PC-9 (cell line): ENCODE results near the gene ZNF440. TPM values are rescaled to one million over a fixed set of nuclear protein-coding genes. Genes with fewer than 3 reads are reported as not detected.
"Not testable (repeated sequence)": the region's sequence is repeated elsewhere in the genome, so short reads cannot be mapped to it uniquely, and the experiment has no call there.

Experiments used
- BruUV-seq: library from RNA; stranded (reverse); fragments of 400-500 nt; replicated peaks from 2 replicates; lab custom pipeline; 2021; lab: Mats Ljungman, UMichigan
- CTCF ChIA-PET: fragments of 300-600 bp; sonication (Branson Sonifier 250); formaldehyde crosslinking; loops from one replicate; lab custom pipeline; 2022; ENCODE audit warnings: antibody characterized with exemption; lab: Charles Lee
- POLR2A ChIA-PET: fragments of 300-600 bp; sonication (Branson Sonifier 250); formaldehyde crosslinking; loops from one replicate; lab custom pipeline; 2022; ENCODE audit warnings: antibody characterized with exemption; ENCODE audit not compliant: unreplicated experiment; lab: Charles Lee
- DNase-seq, 2 experiments: peaks; one replicate each; pipeline versions ENCODE4 v3.0.0 to v3.0.0-alpha.2; 2015 to 2022; ENCODE audit warnings: mixed read lengths in 1 of 2
- H2AFZ ChIP-seq: fragments of 200-600 bp; sonication (generic); 2 replicates; pipeline ENCODE4 v1.8.1; 2017; ENCODE audit warnings: antibody characterized with exemption
- H3F3A ChIP-seq: fragments of 200-600 bp; sonication (generic); 2 replicates; pipeline ENCODE4 v1.8.1; 2017; ENCODE audit warnings: antibody characterized with exemption, mild to moderate bottlenecking, low read depth; ENCODE audit not compliant: insufficient read depth
- H3K27ac ChIP-seq: fragments of 200-600 bp; sonication (generic); 2 replicates; pipeline ENCODE4 v1.6.1; 2016; ENCODE audit warnings: mixed run types
- H3K27me3 ChIP-seq: fragments of 200-600 bp; sonication (generic); 2 replicates; pipeline ENCODE4 v1.6.1; 2016; ENCODE audit warnings: low read depth, mixed run types; ENCODE audit not compliant: insufficient read depth
- H3K36me3 ChIP-seq: fragments of 200-600 bp; sonication (generic); 2 replicates; pipeline ENCODE4 v1.6.1; 2016; ENCODE audit warnings: low read depth, mixed run types
- H3K4me1 ChIP-seq: fragments of 200-600 bp; sonication (generic); replicated peaks from 2 replicates; pipeline ENCODE4 v1.6.1; 2016; ENCODE audit warnings: mixed run types; ENCODE audit not compliant: insufficient read depth
- H3K4me2 ChIP-seq: fragments of 200-600 bp; sonication (generic); 2 replicates; pipeline ENCODE4 v1.6.1; 2017; ENCODE audit warnings: mixed run types
- H3K4me3 ChIP-seq: fragments of 200-600 bp; sonication (generic); 2 replicates; pipeline ENCODE4 v1.6.1; 2016; ENCODE audit warnings: mixed run types
- H3K79me2 ChIP-seq: fragments of 200-600 bp; sonication (generic); 2 replicates; pipeline ENCODE4 v1.6.1; 2017; ENCODE audit warnings: low read depth, mixed run types
- H3K9me2 ChIP-seq: fragments of 200-600 bp; sonication (generic); 2 replicates; pipeline ENCODE4 v1.8.1; 2017; ENCODE audit warnings: mild to moderate bottlenecking; ENCODE audit not compliant: insufficient read depth
- H3K9me3 ChIP-seq: fragments of 200-600 bp; sonication (generic); 2 replicates; pipeline ENCODE4 v1.8.1; 2016; ENCODE audit warnings: low read depth; ENCODE audit not compliant: insufficient read depth
- H4K20me1 ChIP-seq: fragments of 200-600 bp; sonication (generic); 2 replicates; pipeline ENCODE4 v1.8.1; 2017; ENCODE audit not compliant: insufficient read depth
- CTCF ChIP-seq: fragments of 200-600 bp; sonication (generic); conservative IDR thresholded peaks from 2 replicates; pipeline ENCODE4 v1.6.1; 2017; ENCODE audit warnings: mixed run types, antibody characterized with exemption, mild to moderate bottlenecking, moderate library complexity
- EZH2 ChIP-seq: fragments of 200-600 bp; sonication (generic); IDR thresholded peaks from 2 replicates; pipeline ENCODE4 v1.8.0; 2017; ENCODE audit warnings: antibody characterized with exemption, low read depth
- intact Hi-C: fragments of 100-400 bp; cut with micrococcal nuclease; formaldehyde crosslinking; loops from one replicate; pipeline ENCODE4 v1.10.0; 2022; ENCODE audit not compliant: unreplicated experiment
- total RNA-seq: library from RNA; stranded (reverse); gene quantifications from 2 replicates; pipeline ENCODE4 v1.2.3, GENCODE V29; 2021

Gene ZNF440
- total RNA-seq, 1 experiment from 2014 or later, result 12.5 TPM

GRCh38 chr19:11879687-11880266 is 65.7 kb downstream of the ZNF440 start:
- peak; percentile 46; the same call in 1 of the 2 replicates for TF ChIP-seq CTCF
- H3K27me3 ChIP-seq, result peaks cover 21% of the 10 kb centered on the region; the same call in 1 of the 2 replicates
- POLR2A ChIA-PET, H2AFZ ChIP-seq, H3K79me2 ChIP-seq, H3K4me3 ChIP-seq, H3K4me1 ChIP-seq, H3K9me2 ChIP-seq, H3F3A ChIP-seq, H3K36me3 ChIP-seq, CTCF ChIA-PET, H3K27ac ChIP-seq, H3K4me2 ChIP-seq, H3K9me3 ChIP-seq, H4K20me1 ChIP-seq, DNase-seq, BruUV-seq: not testable (repeated sequence)
- intact Hi-C loops, result loop anchor here (5.0 kb wide), 1 partner anchor 82 kb away; the partner anchor contains the start of gene ZNF491

DNA sequence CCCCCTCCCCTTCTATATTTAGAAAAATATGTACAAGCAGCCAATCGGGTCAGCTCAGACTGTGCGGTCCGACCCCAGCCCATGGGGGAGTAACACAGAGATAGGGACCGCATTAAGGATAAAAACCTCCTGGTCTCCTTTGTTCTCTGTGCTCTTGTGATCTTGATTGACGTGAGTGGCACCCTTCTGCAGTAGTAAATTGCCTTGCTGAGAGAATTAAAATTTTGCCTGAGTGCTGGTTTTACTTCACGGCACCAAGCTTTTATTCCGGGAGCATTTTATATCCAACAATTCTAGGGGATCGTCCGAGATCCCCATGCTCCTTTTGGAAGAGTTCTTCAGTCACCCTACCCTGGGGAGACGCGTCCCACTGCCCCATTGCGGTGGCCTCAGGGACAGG is 66.5 kb downstream of the ZNF440 start:
- ChIA-PET CTCF (no interaction called here), POLR2A (no interaction called here)
- Histone ChIP-seq H3K27me3 (peaks cover 21% of the 10 kb centered on the region; the same call in 1 of the 2 replicates), H3K36me3 (no peaks in the 10 kb centered on the region), H4K20me1 (no peaks in the 10 kb centered on the region), H3K79me2 (no peaks in the 10 kb centered on the region), H3K9me2 (no peaks in the 10 kb centered on the region), H2AFZ (no peak overlapping the region), H3K9me3 (peaks cover 7% of the 10 kb centered on the region; the same call in 1 of the 2 replicates), H3K4me1 (no peaks in the 10 kb centered on the region), H3K4me3 (no peak overlapping the region), H3K27ac (no peak overlapping the region), H3F3A (no peaks in the 10 kb centered on the region), H3K4me2 (no peak overlapping the region)
- DNase-seq, result no peak
- TF ChIP-seq CTCF, result no peak
- no peak for TF ChIP-seq EZH2
- no TSS peak for BruUV-seq
- intact Hi-C loops, result loop anchor here (5.0 kb wide), 1 partner anchor 83 kb away; the partner anchor contains the start of gene ZNF491

GRCh38 chr19:11881151-11881800 is 67.2 kb downstream of the ZNF440 start:
- no peak for TF ChIP-seq EZH2
- peak; percentile 80 for TF ChIP-seq CTCF
- CTCF ChIA-PET, result no interaction called here
- Histone ChIP-seq H3K27me3 (peaks cover 21% of the 10 kb centered on the region; the same call in 1 of the 2 replicates), H3K4me2 (no peak overlapping the region), H3K36me3 (no peaks in the 10 kb centered on the region), H3K27ac (no peak overlapping the region), H3F3A (no peaks in the 10 kb centered on the region), H3K9me3 (peaks cover 8% of the 10 kb centered on the region; the same call in 1 of the 2 replicates), H4K20me1 (no peaks in the 10 kb centered on the region), H2AFZ (no peak overlapping the region), H3K4me3 (no peak overlapping the region), H3K9me2 (no peaks in the 10 kb centered on the region), H3K79me2 (no peaks in the 10 kb centered on the region), H3K4me1 (no peaks in the 10 kb centered on the region)
- BruUV-seq, result no TSS peak
- intact Hi-C loops, result loop anchor here (1.0 to 5.0 kb wide), 3 partner anchors 84 to 260 kb away; partner anchors contain the start of gene ZNF491
- POLR2A ChIA-PET, result no interaction called here
- peak in 1 of 2 experiments; percentile 54 for DNase-seq
